Fibroblast of lung (primary cell): ENCODE results near the gene APBB2. TPM values are rescaled to one million over a fixed set of nuclear protein-coding genes. Genes with fewer than 3 reads are reported as not detected.

Experiments
- DNase-seq, 2 donors: peaks; one replicate each; pipeline versions ENCODE4 v3.0.0 to v3.0.0-alpha.2; 2010; ENCODE audit warnings: low read depth in 2 of 2
- H2AFZ ChIP-seq: 2 replicates; pipeline ENCODE4 v1.5.1; 2012; ENCODE audit warnings: low read length, control low read depth, inconsistent platforms
- H3K27ac ChIP-seq: 2 replicates; pipeline ENCODE4 v1.5.1; 2011; ENCODE audit warnings: low read length, control low read depth; ENCODE audit not compliant: insufficient read depth
- H3K27me3 ChIP-seq: 2 replicates; pipeline ENCODE4 v1.5.1; 2011; ENCODE audit warnings: mild to moderate bottlenecking, low read length; ENCODE audit not compliant: control insufficient read depth, insufficient read depth
- H3K36me3 ChIP-seq: 2 replicates; pipeline ENCODE4 v1.5.1; 2011; ENCODE audit warnings: low read length; ENCODE audit not compliant: control insufficient read depth, insufficient read depth
- H3K4me1 ChIP-seq: 2 replicates; pipeline ENCODE4 v1.5.1; 2011; ENCODE audit warnings: low read length; ENCODE audit not compliant: control insufficient read depth, insufficient read depth; ENCODE audit errors: extremely low read depth
- H3K4me2 ChIP-seq: 2 replicates; pipeline ENCODE4 v1.5.1; 2011; ENCODE audit warnings: low read length, control low read depth; ENCODE audit not compliant: insufficient read depth; ENCODE audit errors: extremely low read depth
- H3K4me3 ChIP-seq, 4 experiments: fragments of 200-600 bp in 1 of 4; sonication (generic) in 1 of 4; replicated peaks in 1 of 4; 2 replicates each; pipeline ENCODE4 v1.5.1; 2011 to 2016; ENCODE audit warnings: low read length in 4 of 4, low read depth in 3 of 4, mild to moderate bottlenecking in 3 of 4, control low read depth in 2 of 4, inconsistent platforms in 1 of 4, mixed read lengths in 1 of 4; ENCODE audit not compliant: insufficient read depth in 1 of 4; ENCODE audit errors: control extremely low read depth in 1 of 4
- H3K79me2 ChIP-seq: 2 replicates; pipeline ENCODE4 v1.5.1; 2012; ENCODE audit warnings: mild to moderate bottlenecking, low read length, inconsistent platforms; ENCODE audit not compliant: control insufficient read depth, insufficient read depth
- H3K9ac ChIP-seq: 2 replicates; pipeline ENCODE4 v1.5.1; 2011; ENCODE audit warnings: mild to moderate bottlenecking, low read length, control low read depth; ENCODE audit not compliant: insufficient read depth
- H3K9me3 ChIP-seq: 2 replicates; pipeline ENCODE4 v1.5.1; 2012; ENCODE audit warnings: low read depth, low read length; ENCODE audit not compliant: control insufficient read depth, insufficient read depth
- H4K20me1 ChIP-seq: 2 replicates; pipeline ENCODE4 v1.5.1; 2011; ENCODE audit warnings: low read length; ENCODE audit not compliant: control insufficient read depth, insufficient read depth; ENCODE audit errors: extremely low read depth
- EZH2 ChIP-seq: IDR thresholded peaks from 2 replicates; pipeline ENCODE4 v1.5.1; 2012; ENCODE audit warnings: low read length, control low read depth, mild to moderate bottlenecking; ENCODE audit errors: missing control alignments
- polyA plus RNA-seq, 2 donors: library from polyadenylated mRNA; depleted of rRNA in 1 of 2; stranded (reverse) in 1 of 2; unstranded in 1 of 2; fragments of >200 nt; gene quantifications; 2 replicates each; pipeline ENCODE4 v1.2.1, GENCODE V29; 2011 to 2012; ENCODE audit warnings: missing spikeins in 1 of 2
- total RNA-seq: library from RNA; depleted of rRNA; stranded (reverse); fragments of >200 nt; gene quantifications from 2 replicates; pipeline ENCODE4 v1.2.1, GENCODE V29; 2014
- TF ChIP-seq, protein P1 (sequence below), 2 donors: IDR thresholded peaks in 1 of 2; conservative IDR thresholded peaks in 1 of 2; 1 replicate in 1 of 2; 2 replicates in 1 of 2; pipeline ENCODE4 v1.5.1; 2011 to 2012; ENCODE audit warnings: low read length in 2 of 2, control low read depth in 1 of 2, inconsistent platforms in 1 of 2, low read depth in 1 of 2, mild to moderate bottlenecking in 1 of 2

The APBB2 gene
- total and polyA plus RNA-seq, 2 donors (not counting 1 experiment from before 2014, with no cell fraction given): 25.1 to 29.8 TPM

- no peak overlapping the region for H2AFZ ChIP-seq
- H3K9ac ChIP-seq: no peak overlapping the region
- no peak overlapping the region for H3K27ac ChIP-seq
- peaks cover 5% of the 10 kb centered on the region for H3K4me1 ChIP-seq
- no peaks in the 10 kb centered on the region for H4K20me1 ChIP-seq
- no peaks in the 10 kb centered on the region for H3K79me2 ChIP-seq
- DNase-seq: no peak
- H3K36me3 ChIP-seq: no peaks in the 10 kb centered on the region
- TF ChIP-seq, protein P1, sequence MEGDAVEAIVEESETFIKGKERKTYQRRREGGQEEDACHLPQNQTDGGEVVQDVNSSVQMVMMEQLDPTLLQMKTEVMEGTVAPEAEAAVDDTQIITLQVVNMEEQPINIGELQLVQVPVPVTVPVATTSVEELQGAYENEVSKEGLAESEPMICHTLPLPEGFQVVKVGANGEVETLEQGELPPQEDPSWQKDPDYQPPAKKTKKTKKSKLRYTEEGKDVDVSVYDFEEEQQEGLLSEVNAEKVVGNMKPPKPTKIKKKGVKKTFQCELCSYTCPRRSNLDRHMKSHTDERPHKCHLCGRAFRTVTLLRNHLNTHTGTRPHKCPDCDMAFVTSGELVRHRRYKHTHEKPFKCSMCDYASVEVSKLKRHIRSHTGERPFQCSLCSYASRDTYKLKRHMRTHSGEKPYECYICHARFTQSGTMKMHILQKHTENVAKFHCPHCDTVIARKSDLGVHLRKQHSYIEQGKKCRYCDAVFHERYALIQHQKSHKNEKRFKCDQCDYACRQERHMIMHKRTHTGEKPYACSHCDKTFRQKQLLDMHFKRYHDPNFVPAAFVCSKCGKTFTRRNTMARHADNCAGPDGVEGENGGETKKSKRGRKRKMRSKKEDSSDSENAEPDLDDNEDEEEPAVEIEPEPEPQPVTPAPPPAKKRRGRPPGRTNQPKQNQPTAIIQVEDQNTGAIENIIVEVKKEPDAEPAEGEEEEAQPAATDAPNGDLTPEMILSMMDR (conservative IDR thresholded peaks at IDR 0.05 in 1 of 2, IDR thresholded peaks at IDR 0.05 in 1 of 2; ENCODE audit: low read depth in 1 of 2, low read length in 2 of 2): peak; percentile 9 to 34
- no peak for TF ChIP-seq EZH2
- H3K27me3 ChIP-seq: no peaks in the 10 kb centered on the region
- H3K9me3 ChIP-seq: no peaks in the 10 kb centered on the region
- H3K4me2 ChIP-seq: no peak overlapping the region
- H3K4me3 ChIP-seq: no peak overlapping the region
These were observed 233.9 kb downstream of the APBB2 start for GRCh38 chr4:40980318-40980883.

DNA sequence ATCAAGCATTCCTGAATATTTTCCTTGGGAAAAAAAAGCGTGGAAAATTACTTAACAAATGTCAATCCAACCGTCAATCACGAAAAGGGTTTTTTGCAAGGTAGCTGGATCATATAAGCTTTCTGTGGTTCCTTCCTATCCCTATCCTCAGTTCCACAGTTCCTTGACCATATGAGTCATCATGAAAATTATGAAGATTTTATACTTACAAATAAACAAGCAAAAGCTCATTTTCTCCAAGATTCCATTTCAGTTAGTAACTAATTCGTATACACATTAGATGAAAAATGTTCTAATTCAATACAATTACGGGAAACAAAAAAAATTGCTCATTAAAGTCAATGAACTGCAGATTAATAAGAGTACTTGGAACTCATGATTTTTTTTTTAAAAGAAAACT lies 235.8 kb downstream of the APBB2 start:
- Histone ChIP-seq H3K9me3 (no peaks in the 10 kb centered on the region), H3K4me2 (no peak overlapping the region), H3K27ac (peak overlapping the region; percentile 43), H4K20me1 (no peaks in the 10 kb centered on the region), H2AFZ (no peak overlapping the region), H3K36me3 (no peaks in the 10 kb centered on the region), H3K79me2 (no peaks in the 10 kb centered on the region), H3K27me3 (no peaks in the 10 kb centered on the region), H3K9ac (no peak overlapping the region), H3K4me3 (no peak overlapping the region), H3K4me1 (peaks cover 5% of the 10 kb centered on the region)
- peak; percentile 21 to 74 for DNase-seq
- TF ChIP-seq EZH2: no peak
- TF ChIP-seq, protein P1 (conservative IDR thresholded peaks at IDR 0.05 in 1 of 2, IDR thresholded peaks at IDR 0.05 in 1 of 2; ENCODE audit: low read depth in 1 of 2, low read length in 2 of 2): no peak

DNA sequence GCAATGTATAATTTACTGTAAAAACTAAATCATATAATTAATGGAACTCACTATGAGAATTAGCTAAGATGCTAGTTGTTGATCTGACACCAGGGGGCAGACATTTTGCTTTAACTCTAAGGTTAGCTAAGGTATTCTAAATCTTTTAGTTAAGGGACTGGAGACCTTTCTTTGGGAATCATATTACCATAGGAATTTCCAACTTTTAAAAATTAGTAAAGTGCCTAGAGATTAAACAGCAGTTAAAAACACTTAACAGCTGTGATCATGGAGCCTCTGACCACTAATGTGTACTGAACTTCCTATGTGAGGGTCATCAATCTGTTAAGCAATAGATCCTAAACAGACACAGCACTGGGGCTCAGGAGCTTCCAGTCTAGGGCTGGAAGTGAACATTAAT lies 238.0 kb downstream of the APBB2 start:
- H3K4me1 ChIP-seq: peaks cover 5% of the 10 kb centered on the region
- H3K9me3 ChIP-seq: no peaks in the 10 kb centered on the region
- TF ChIP-seq EZH2: no peak
- TF ChIP-seq, protein P1 (conservative IDR thresholded peaks at IDR 0.05 in 1 of 2, IDR thresholded peaks at IDR 0.05 in 1 of 2; ENCODE audit: low read depth in 1 of 2, low read length in 2 of 2): peak; percentile 45 to 65
- H3K27ac ChIP-seq: no peak overlapping the region
- H2AFZ ChIP-seq: no peak overlapping the region
- H3K79me2 ChIP-seq: no peaks in the 10 kb centered on the region
- no peaks in the 10 kb centered on the region for H3K27me3 ChIP-seq
- DNase-seq: peak; percentile 59 to 81
- H3K4me2 ChIP-seq: no peak overlapping the region
- no peaks in the 10 kb centered on the region for H4K20me1 ChIP-seq
- no peak overlapping the region for H3K9ac ChIP-seq
- H3K4me3 ChIP-seq: no peak overlapping the region
- no peaks in the 10 kb centered on the region for H3K36me3 ChIP-seq
